Measurements from ENCODE around the gene ST8SIA5. TPM values are rescaled to one million over a fixed set of nuclear protein-coding genes. Genes with fewer than 3 reads are reported as not detected.

ST8SIA5 gene
- total and polyA plus RNA-seq, 9 of the 15 experiments (the other 6 are each of a cell fraction or from before 2014, with no cell fraction given) = 0.03 to 0.33 (median 0.06) TPM; not detected in 5

Small RNA genes within 50 kb of the gene (small RNA-seq; reads per million reads assigned to genes)
- not detected for gene AC090311.1

Other genes with a start within 250 kb of the ST8SIA5 start
- not detected in 2 replicates for gene LOXHD1, start 99.8 kb downstream of the ST8SIA5 start, total RNA-seq (2014; rRNA removed)
- not detected in 2 replicates for gene LOXHD1, start 99.8 kb downstream of the ST8SIA5 start, total RNA-seq (2014; rRNA removed; fragmentation: Illumina TruSeq; extraction: Trizol)
- gene LOXHD1, start 99.8 kb downstream of the ST8SIA5 start, total RNA-seq (2015; rRNA removed; fragmentation: Illumina TruSeq; extraction: Trizol) = not detected in 2 replicates
- not detected in 2 replicates for gene LOXHD1, start 99.8 kb downstream of the ST8SIA5 start, total RNA-seq (2021)
- gene LOXHD1, start 99.8 kb downstream of the ST8SIA5 start, polyA plus RNA-seq (2011; rRNA removed) = not detected in 2 replicates
- gene LOXHD1, start 99.8 kb downstream of the ST8SIA5 start, polyA plus RNA-seq (2014; fragmentation: Illumina TruSeq; extraction: Trizol) = not detected in 2 replicates
- not detected for gene LOXHD1, start 99.8 kb downstream of the ST8SIA5 start, polyA plus RNA-seq (2014; fragmentation: Nextera tagmentation; extraction: Ambion mirVana)
- not detected in 2 replicates for gene LOXHD1, start 99.8 kb downstream of the ST8SIA5 start, polyA plus RNA-seq (2014; rRNA removed)
- 12.0 and 12.5 TPM in 2 replicates for gene PIAS2, start 160.5 kb upstream of the ST8SIA5 start, total RNA-seq (2014; rRNA removed)
- 19.3 and 22.7 TPM in 2 replicates for gene PIAS2, start 160.5 kb upstream of the ST8SIA5 start, total RNA-seq (2014; rRNA removed; fragmentation: Illumina TruSeq; extraction: Trizol)
- gene PIAS2, start 160.5 kb upstream of the ST8SIA5 start, total RNA-seq (2015; rRNA removed; fragmentation: Illumina TruSeq; extraction: Trizol) = 19.0 and 19.1 TPM in 2 replicates
- gene PIAS2, start 160.5 kb upstream of the ST8SIA5 start, total RNA-seq (2021) = 21.3 and 23.9 TPM in 2 replicates
- 9.4 and 11.7 TPM in 2 replicates for gene PIAS2, start 160.5 kb upstream of the ST8SIA5 start, polyA plus RNA-seq (2011; rRNA removed)
- gene PIAS2, start 160.5 kb upstream of the ST8SIA5 start, polyA plus RNA-seq (2014; fragmentation: Illumina TruSeq; extraction: Trizol) = 15.9 and 19.0 TPM in 2 replicates
- 1 to 10 TPM; 2.9 to 3.0 TPM for gene PIAS2, start 160.5 kb upstream of the ST8SIA5 start, polyA plus RNA-seq (2014; fragmentation: Nextera tagmentation; extraction: Ambion mirVana)
- 7.6 and 9.1 TPM in 2 replicates for gene PIAS2, start 160.5 kb upstream of the ST8SIA5 start, polyA plus RNA-seq (2014; rRNA removed)
- 0.29 and 0.77 TPM in 2 replicates for gene KATNAL2, start 160.5 kb upstream of the ST8SIA5 start, total RNA-seq (2014; rRNA removed)
- gene KATNAL2, start 160.5 kb upstream of the ST8SIA5 start, total RNA-seq (2014; rRNA removed; fragmentation: Illumina TruSeq; extraction: Trizol) = 0.36 and 0.51 TPM in 2 replicates
- 0.53 and 1.2 TPM in 2 replicates for gene KATNAL2, start 160.5 kb upstream of the ST8SIA5 start, total RNA-seq (2015; rRNA removed; fragmentation: Illumina TruSeq; extraction: Trizol)
- 0.40 and 0.91 TPM in 2 replicates for gene KATNAL2, start 160.5 kb upstream of the ST8SIA5 start, total RNA-seq (2021)
- 0.19 and 0.54 TPM in 2 replicates for gene KATNAL2, start 160.5 kb upstream of the ST8SIA5 start, polyA plus RNA-seq (2011; rRNA removed)
- gene KATNAL2, start 160.5 kb upstream of the ST8SIA5 start, polyA plus RNA-seq (2014; fragmentation: Illumina TruSeq; extraction: Trizol) = 0.15 and 0.25 TPM in 2 replicates
- under 1 TPM; 0.08 to 0.11 TPM for gene KATNAL2, start 160.5 kb upstream of the ST8SIA5 start, polyA plus RNA-seq (2014; fragmentation: Nextera tagmentation; extraction: Ambion mirVana)
- 0.47 and 0.48 TPM in 2 replicates for gene KATNAL2, start 160.5 kb upstream of the ST8SIA5 start, polyA plus RNA-seq (2014; rRNA removed)